NCI-H510A treated with DMSO at 0.1 percent for 48 hours (cell line): Measurements from ENCODE around the gene CASP2.
"Not testable (repeated sequence)": the region's sequence is repeated elsewhere in the genome, so short reads cannot be mapped to it uniquely, and the experiment has no call there.

Experiments
- DNase-seq: peaks from one replicate; lab custom pipeline; 2025; lab: John Stamatoyannopoulos, UW

The CASP2 gene

GRCh38 chr7:143264196-143264568, 24.0 kb upstream of the CASP2 start:
- not testable (repeated sequence) for DNase-seq

GRCh38 chr7:143265017-143265693, 23.0 kb upstream of the CASP2 start:
- DNase-seq: no peak

GRCh38 chr7:143269251-143269650, 18.9 kb upstream of the CASP2 start:
- DNase-seq: no peak

- DNase-seq: no peak
Measured at GRCh38 chr7:143271240-143271639, 16.9 kb upstream of the CASP2 start.

- no peak for DNase-seq
Measured at GRCh38 chr7:143272871-143273270, 15.3 kb upstream of the CASP2 start.

- no peak for DNase-seq
Measured at GRCh38 chr7:143279186-143280098, 8.7 kb upstream of the CASP2 start.

GRCh38 chr7:143280160-143280559, 8.0 kb upstream of the CASP2 start:
- DNase-seq: no peak

- no peak for DNase-seq
Measured at GRCh38 chr7:143280566-143280965, 7.6 kb upstream of the CASP2 start.

- DNase-seq: no peak
Measured at GRCh38 chr7:143281529-143281928, 6.6 kb upstream of the CASP2 start.

GRCh38 chr7:143282124-143282523, 6.0 kb upstream of the CASP2 start:
- DNase-seq: no peak

- no peak for DNase-seq
Measured at GRCh38 chr7:143283381-143283780, 4.8 kb upstream of the CASP2 start.

- DNase-seq: no peak
Measured at GRCh38 chr7:143284591-143285469, 3.3 kb upstream of the CASP2 start, which contains the start of gene TMEM139. Gene TMEM139, plus strand, starts transcription at chr7:143284958. Its CDS starts 1,000 bp downstream, at chr7:143285958.

- DNase-seq: no peak
Measured at GRCh38 chr7:143285470-143285778, 2.7 kb upstream of the CASP2 start.

GRCh38 chr7:143285806-143286521, 2.2 kb upstream of the CASP2 start:
- DNase-seq: no peak

GRCh38 chr7:143286522-143286890, 1.6 kb upstream of the CASP2 start:
- DNase-seq: no peak

- DNase-seq: no peak
Measured at GRCh38 chr7:143287339-143287934, 714 bp upstream of the CASP2 start.

GRCh38 chr7:143288836-143289235, 685 bp downstream of the CASP2 start:
- peak; percentile 17 for DNase-seq

- no peak for DNase-seq
Measured at GRCh38 chr7:143289421-143289820, 1.3 kb downstream of the CASP2 start.

- DNase-seq: not testable (repeated sequence)
Measured at GRCh38 chr7:143289888-143290287, 1.7 kb downstream of the CASP2 start.

GRCh38 chr7:143290293-143290692, 2.1 kb downstream of the CASP2 start:
- DNase-seq: no peak

- no peak for DNase-seq
Measured at GRCh38 chr7:143292876-143293275, 4.7 kb downstream of the CASP2 start.
